K562 (cell line): ENCODE measurements around the gene BIRC3. TPM values are rescaled to one million over a fixed set of nuclear protein-coding genes. Genes with fewer than 3 reads are reported as not detected.

Source experiments
- POLR3A ChIP-seq: IDR thresholded peaks from 2 replicates; pipeline ENCODE4 v1.6.1; 2011; ENCODE audit warnings: borderline replicate concordance, mild to moderate bottlenecking, moderate library complexity; ENCODE audit not compliant: insufficient read length, insufficient read depth; ENCODE audit errors: extremely low read depth
- ZFP30 ChIP-seq: fragments of 250-450 bp; sonication (Bioruptor Pico); IDR thresholded peaks from 2 replicates; pipeline ENCODE4 v1.8.0; 2022; ENCODE audit warnings: moderate library complexity, mild to moderate bottlenecking, inconsistent platforms, borderline replicate concordance
- ZNF140 ChIP-seq: fragments of 250-450 bp; sonication (Bioruptor Pico); IDR thresholded peaks from 2 replicates; pipeline ENCODE4 v1.8.0; 2021; ENCODE audit warnings: moderate library complexity, mild to moderate bottlenecking, inconsistent platforms
- ZNF253 ChIP-seq: fragments of 250-450 bp; sonication (Bioruptor Pico); conservative IDR thresholded peaks from 2 replicates; pipeline ENCODE4 v1.6.1; 2021; ENCODE audit warnings: mild to moderate bottlenecking
- ZNF280B ChIP-seq: fragments of 250-450 bp; sonication (Bioruptor Pico); IDR thresholded peaks from 2 replicates; pipeline ENCODE4 v1.5.1; 2021; ENCODE audit warnings: mild to moderate bottlenecking
- polyA plus RNA-seq, 8 experiments: library from polyadenylated mRNA; depleted of rRNA in 4 of 8; stranded (reverse) in 5 of 8; unstranded in 3 of 8; fragments of >200 nt; fragmentation: Nextera tagmentation in 2 of 8; fragmentation: Illumina TruSeq in 1 of 8; extraction: Ambion mirVana in 2 of 8; extraction: Trizol in 1 of 8; gene quantifications; 2 replicates each; pipeline versions ENCODE4 v1.2.1 to v1.2.3, GENCODE V29; 2011 to 2014; ENCODE audit warnings: inconsistent platforms in 1 of 8, missing spikeins in 1 of 8
- total RNA-seq, 7 experiments: library from RNA; depleted of rRNA in 6 of 7; stranded (reverse); fragments of >200 nt in 6 of 7; fragmentation: Illumina TruSeq in 2 of 7; extraction: Trizol in 2 of 7; gene quantifications; 2 replicates each; pipeline versions ENCODE4 v1.2.1 to v1.2.3, GENCODE V29; 2011 to 2021; ENCODE audit warnings: low replicate concordance in 1 of 7
- TF ChIP-seq, protein P1 (sequence below), 2 experiments: fragments of 150-350 bp in 1 of 2; IDR thresholded peaks; 2 replicates each; pipeline ENCODE4 v1.6.1; 2012 to 2016; ENCODE audit warnings: low read depth in 2 of 2, low read length in 2 of 2, mild to moderate bottlenecking in 1 of 2, moderate library complexity in 1 of 2
- TF ChIP-seq, protein P2 (sequence below), 2 experiments: fragments of 450-650 bp; IDR thresholded peaks; 2 replicates each; pipeline ENCODE4 v1.6.1; 2016; ENCODE audit warnings: mild to moderate bottlenecking in 2 of 2, borderline replicate concordance in 1 of 2, low read depth in 1 of 2, moderate library complexity in 1 of 2
- TF ChIP-seq, protein P3 (sequence below): fragments of 450-650 bp; IDR thresholded peaks from one replicate; pipeline ENCODE4 v1.6.1; 2018; ENCODE audit warnings: mild to moderate bottlenecking, moderate library complexity; ENCODE audit not compliant: partially characterized antibody

The BIRC3 gene
- total and polyA plus RNA-seq, 9 of the 15 experiments (the other 6 are each of a cell fraction or from before 2014, with no cell fraction given) = 0.08 to 0.42 (median 0.18) TPM

- TF ChIP-seq, protein P1, sequence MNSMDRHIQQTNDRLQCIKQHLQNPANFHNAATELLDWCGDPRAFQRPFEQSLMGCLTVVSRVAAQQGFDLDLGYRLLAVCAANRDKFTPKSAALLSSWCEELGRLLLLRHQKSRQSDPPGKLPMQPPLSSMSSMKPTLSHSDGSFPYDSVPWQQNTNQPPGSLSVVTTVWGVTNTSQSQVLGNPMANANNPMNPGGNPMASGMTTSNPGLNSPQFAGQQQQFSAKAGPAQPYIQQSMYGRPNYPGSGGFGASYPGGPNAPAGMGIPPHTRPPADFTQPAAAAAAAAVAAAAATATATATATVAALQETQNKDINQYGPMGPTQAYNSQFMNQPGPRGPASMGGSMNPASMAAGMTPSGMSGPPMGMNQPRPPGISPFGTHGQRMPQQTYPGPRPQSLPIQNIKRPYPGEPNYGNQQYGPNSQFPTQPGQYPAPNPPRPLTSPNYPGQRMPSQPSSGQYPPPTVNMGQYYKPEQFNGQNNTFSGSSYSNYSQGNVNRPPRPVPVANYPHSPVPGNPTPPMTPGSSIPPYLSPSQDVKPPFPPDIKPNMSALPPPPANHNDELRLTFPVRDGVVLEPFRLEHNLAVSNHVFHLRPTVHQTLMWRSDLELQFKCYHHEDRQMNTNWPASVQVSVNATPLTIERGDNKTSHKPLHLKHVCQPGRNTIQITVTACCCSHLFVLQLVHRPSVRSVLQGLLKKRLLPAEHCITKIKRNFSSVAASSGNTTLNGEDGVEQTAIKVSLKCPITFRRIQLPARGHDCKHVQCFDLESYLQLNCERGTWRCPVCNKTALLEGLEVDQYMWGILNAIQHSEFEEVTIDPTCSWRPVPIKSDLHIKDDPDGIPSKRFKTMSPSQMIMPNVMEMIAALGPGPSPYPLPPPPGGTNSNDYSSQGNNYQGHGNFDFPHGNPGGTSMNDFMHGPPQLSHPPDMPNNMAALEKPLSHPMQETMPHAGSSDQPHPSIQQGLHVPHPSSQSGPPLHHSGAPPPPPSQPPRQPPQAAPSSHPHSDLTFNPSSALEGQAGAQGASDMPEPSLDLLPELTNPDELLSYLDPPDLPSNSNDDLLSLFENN (IDR thresholded peaks at IDR 0.05; ENCODE audit: low read depth in 2 of 2, low read length in 2 of 2) = no peak
- TF ChIP-seq, protein P2, sequence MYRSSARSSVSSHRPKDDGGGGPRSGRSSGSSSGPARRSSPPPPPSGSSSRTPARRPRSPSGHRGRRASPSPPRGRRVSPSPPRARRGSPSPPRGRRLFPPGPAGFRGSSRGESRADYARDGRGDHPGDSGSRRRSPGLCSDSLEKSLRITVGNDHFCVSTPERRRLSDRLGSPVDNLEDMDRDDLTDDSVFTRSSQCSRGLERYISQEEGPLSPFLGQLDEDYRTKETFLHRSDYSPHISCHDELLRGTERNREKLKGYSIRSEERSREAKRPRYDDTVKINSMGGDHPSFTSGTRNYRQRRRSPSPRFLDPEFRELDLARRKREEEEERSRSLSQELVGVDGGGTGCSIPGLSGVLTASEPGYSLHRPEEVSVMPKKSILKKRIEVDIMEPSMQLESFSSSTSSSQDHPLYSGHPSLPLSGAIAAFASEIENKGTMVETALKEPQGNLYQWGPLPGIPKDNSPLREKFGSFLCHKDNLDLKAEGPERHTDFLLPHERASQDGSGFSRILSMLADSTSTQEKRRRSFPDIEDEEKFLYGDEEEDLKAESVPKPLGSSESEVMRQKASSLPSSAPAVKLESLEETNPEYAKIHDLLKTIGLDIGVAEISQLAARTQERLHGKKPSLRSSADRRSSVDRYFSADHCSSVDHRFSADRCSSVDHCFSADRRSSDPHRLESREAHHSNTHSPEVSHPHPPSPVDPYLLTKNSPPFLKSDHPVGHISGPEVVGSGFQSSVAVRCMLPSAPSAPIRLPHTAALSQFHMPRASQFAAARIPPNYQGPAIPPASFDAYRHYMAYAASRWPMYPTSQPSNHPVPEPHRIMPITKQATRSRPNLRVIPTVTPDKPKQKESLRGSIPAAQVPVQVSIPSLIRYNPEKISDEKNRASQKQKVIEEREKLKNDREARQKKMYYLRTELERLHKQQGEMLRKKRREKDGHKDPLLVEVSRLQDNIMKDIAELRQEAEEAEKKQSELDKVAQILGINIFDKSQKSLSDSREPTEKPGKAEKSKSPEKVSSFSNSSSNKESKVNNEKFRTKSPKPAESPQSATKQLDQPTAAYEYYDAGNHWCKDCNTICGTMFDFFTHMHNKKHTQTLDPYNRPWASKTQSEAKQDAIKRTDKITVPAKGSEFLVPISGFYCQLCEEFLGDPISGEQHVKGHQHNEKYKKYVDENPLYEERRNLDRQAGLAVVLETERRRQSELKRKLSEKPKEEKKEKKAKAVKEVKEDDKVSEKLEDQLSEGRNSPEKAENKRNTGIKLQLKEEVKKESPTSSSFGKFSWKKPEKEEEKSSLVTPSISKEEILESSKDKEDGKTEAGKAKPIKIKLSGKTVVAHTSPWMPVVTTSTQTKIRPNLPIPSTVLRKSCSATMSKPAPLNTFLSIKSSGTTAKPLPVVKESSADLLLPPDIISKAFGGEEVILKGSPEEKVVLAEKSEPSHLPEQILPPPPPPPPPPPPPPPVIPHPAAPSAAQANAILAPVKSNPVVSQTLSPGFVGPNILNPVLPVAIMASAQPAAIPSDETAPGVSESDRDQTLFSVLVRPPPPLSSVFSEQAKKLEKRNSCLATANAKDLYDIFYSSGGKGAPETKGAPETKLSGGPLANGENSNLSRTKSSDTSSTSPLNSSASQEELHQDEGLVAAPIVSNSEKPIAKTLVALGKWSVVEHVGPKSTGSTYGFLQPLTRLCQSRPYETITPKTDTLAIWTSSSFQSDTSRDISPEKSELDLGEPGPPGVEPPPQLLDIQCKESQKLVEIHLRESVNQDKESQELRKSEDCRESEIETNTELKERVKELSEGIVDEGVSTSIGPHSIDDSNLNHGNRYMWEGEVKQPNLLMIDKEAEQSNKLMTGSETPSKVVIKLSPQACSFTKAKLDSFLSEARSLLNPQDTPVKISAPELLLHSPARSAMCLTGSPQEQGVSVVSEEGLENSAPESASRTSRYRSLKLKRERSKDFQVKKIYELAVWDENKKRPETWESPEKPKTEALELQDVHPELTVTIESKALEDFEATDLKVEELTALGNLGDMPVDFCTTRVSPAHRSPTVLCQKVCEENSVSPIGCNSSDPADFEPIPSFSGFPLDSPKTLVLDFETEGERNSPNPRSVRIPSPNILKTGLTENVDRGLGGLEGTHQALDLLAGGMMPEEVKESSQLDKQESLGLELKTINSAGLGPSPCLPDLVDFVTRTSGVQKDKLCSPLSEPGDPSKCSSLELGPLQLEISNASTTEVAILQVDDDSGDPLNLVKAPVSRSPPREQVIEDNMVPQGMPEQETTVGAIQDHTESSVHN (IDR thresholded peaks at IDR 0.05; ENCODE audit: borderline replicate concordance in 1 of 2, low read depth in 1 of 2) = no peak
- TF ChIP-seq ZFP30 (CRISPR knock-in tag) (no peak), ZNF253 (CRISPR knock-in tag) (no peak), ZNF140 (CRISPR knock-in tag) (no peak), ZNF280B (CRISPR knock-in tag) (no peak), POLR3A (no peak)
- TF ChIP-seq, protein P3, sequence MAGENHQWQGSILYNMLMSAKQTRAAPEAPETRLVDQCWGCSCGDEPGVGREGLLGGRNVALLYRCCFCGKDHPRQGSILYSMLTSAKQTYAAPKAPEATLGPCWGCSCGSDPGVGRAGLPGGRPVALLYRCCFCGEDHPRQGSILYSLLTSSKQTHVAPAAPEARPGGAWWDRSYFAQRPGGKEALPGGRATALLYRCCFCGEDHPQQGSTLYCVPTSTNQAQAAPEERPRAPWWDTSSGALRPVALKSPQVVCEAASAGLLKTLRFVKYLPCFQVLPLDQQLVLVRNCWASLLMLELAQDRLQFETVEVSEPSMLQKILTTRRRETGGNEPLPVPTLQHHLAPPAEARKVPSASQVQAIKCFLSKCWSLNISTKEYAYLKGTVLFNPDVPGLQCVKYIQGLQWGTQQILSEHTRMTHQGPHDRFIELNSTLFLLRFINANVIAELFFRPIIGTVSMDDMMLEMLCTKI = no peak
Measured at GRCh38 chr11:102268083-102268984, 49.0 kb upstream of the BIRC3 start (continued).
